SHP77 (cell line): Measurements from ENCODE around the gene APBA2.
A peak's percentile ranks its signal among the peaks of the same experiment; 100 is the strongest.

ENCODE experiments used
- DNase-seq, 2 experiments: peaks; one replicate each; lab custom pipeline; 2025; lab: John Stamatoyannopoulos, UW

The APBA2 gene

DNA sequence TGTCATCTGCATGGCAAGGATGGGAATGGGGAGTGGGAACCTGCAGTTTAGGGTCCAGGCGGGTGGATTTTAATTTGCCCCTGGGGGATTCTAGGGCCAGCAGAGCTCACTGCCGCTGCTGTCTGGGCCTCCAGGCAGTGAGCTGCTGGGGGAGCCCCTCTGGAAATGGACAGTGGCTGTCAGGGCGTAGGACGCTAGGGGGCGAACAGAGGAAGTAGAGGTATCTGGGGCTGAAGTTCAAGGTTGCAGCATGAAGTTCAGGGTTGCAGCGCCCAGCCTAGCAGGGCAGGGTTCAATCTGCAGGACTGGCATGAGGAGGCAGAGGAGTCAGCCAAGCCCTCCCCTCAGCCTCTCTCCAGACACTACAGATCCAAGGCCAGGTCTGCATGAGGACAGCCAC lies 49.5 kb downstream of the APBA2 start:
- DNase-seq: no peak

DNA sequence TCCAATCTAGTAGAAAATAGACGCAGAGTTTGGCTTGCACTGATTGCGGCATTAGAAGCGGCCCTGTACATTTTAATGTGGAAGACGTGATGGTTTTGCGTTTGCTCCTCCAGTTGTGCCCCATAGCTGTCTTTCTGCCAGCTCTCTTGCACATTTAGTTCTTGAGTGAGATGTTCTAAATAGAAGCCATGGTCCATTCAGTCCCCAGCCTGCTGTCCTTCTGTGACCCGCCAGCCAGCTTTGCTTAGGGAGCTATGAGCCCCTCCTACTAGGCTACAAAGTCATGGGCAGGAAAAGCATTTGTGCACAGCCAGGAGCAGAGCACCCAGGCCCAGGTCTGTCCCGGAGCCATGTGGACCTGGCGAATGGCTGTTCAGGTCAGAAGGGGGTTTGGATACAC lies 50.3 kb downstream of the APBA2 start:
- DNase-seq: no peak

DNA sequence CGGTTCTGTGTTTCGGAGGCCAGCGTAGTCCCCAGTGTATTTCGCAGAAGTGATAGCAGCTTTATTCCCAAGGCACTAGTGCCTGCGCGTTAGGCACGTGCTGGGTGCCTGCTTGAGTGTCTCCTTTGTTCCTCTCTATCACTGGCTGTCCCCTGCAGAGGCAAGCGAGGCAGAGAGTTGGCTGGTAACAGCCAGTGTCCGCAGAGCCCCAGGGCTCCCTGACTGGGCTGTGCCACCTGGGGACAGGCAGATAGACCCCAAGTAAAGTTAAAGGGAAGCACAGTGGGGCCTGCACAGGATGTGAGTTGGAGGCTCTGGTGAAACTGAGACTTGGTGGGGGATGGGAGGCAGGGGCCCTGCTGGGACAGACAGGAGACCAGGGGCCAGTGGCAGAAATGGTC lies 50.7 kb downstream of the APBA2 start:
- DNase-seq: no peak

DNA sequence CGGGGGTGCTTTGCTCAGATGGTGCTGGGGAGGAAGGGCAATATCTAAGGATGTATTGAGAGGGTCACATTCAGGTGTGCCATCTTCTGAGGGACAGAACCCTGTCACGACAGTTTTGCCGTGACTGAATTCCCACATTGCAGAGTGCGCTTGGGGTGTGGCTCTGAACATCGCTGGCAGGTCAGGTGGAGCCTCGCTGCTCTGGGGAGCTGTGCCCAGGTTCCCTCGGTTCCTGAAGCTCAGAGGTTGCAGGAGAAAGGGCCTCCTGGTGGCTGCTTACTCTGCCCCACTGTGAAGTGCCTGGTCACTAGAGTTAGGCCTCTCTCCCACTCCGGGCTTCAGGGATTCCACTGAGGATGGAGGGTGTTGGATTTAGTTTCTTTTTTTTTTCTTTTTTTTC lies 51.5 kb downstream of the APBA2 start:
- DNase-seq: no peak

DNA sequence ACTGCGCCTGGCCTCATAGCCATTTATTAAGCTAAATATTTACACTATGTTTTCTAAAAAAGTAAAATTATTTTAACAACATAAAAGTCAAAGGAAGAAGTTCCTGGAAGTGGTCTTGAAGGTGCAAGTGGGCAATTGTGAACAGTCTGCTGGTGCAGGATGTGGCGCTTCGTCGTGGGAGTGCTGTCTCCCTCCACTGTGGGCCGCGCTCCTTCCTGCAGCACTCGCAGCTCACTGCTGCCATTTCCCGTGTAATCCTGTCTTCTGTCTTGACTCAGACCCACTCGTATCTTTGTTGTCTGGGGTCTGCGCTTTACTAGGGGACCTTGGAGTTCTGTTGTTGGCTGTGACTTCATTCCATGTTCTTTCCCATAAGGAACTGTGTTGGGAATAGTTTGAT lies 56.3 kb downstream of the APBA2 start:
- DNase-seq: no peak

DNA sequence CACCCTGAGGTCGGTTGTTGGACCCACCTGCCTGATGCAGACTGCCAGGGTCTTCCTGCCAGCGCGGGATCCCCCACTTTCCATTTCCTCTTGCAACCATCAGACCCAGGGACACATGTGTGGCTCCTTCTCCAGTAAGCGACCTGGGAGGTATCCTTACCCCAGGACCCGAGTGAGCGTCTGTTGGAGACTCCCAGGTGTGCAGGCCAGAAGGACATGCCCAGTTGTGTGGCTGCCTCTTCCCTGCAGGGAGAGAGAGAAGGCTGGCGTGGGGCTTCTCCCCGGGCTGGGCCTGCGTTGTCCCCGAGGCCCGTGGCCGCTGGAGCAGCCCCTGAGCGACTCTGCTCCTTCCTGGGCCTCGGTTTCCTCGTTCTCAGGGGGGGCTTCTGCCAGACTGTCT lies 56.8 kb downstream of the APBA2 start:
- no peak for DNase-seq

DNA sequence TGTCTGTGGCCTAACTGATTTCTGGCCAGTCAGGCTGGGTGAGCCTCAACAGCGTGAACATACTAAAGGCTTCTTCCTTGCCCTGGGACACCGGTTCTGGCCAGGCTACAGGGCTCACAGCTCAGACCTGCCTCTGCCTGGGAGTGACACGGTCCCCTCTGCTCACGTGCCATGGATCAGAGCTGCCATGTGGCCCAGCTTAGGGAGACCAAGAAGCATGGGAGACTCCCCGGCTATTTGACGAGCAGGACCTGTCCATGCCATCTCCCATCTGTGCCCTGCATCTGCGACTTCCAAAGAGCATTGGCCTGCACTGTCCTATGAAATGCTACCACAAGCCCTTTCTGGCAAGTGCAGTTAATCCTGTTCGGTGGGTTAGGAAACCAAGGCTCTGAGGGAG lies 57.4 kb downstream of the APBA2 start:
- DNase-seq: no peak

DNA sequence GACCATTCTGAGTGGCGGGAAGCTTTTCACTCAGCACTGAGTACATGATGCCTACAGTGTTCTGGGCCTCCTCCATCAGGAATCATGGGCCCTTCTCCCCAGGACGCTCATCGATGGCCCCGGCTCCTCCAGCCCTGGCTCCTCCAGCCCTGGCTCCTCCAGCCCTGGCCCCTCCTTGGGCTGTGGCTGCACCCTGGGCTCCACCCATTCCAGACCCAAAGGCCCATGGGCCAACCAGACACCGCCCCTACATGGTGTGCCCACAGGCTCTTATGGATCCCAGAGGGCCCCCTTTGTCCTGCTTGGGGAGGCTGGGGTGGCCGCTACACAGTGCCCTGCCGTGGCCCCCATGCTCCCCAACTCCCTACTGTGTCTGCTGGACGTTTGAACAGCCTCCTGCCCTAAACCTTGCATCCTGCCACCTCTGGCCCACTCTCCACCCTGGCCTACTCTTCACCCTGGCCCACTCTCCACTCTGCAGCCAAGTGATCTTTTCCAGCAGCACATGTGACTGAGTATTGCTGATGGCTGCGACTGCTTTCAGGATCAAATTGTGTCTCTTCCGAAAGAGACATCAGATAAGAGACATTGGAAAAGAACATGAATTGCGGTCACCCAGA lies 57.9 kb downstream of the APBA2 start:
- DNase-seq: no peak

DNA sequence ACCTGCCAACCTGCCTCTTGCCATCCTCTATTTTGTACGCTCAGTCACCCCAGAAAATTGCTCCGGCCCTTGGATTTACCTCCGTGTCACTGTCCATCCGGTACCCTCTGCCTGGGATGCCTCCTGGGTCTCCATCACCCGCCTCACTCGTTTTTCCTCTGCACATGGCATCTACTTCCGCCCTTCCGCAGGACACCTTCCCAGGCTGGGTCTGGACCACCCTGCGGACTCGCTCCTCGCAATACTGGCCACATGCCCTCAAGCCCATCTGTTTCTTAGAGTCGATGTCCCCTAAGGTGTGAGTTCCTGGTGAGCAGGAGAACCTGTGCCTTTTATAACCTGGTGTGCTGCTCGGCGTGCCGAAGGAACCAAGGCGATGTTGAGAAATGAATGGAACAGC lies 58.5 kb downstream of the APBA2 start:
- DNase-seq: no peak

DNA sequence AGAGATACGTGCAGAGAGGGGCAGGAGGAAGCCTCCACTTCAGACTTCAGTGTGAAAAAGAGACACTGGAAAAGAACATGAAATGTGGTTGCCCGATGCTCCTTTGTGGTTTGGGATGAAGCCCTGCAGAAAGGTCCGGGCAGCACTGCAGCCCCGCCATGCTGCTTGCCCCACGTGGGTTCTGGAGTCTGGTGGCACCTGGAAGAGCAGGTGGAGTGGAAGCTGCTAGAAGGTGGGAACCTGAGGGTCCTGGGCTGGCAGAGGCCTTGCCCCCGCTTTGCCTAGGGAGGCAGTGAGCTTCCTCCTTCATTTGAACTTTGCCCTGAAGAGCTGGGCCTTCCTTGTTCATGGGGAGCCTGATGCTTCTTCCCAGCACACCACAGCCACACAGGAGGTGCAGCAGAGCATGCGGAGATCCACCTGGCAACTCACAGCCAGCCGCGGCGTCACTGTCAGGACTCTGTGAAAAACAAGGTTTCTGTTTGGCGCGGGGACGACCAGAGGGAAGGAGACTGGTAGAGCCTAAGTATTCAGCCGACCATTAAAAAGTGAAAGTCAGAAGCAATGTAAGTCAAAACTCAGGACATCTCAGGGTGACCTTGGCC lies 59.0 kb downstream of the APBA2 start:
- no peak for DNase-seq

DNA sequence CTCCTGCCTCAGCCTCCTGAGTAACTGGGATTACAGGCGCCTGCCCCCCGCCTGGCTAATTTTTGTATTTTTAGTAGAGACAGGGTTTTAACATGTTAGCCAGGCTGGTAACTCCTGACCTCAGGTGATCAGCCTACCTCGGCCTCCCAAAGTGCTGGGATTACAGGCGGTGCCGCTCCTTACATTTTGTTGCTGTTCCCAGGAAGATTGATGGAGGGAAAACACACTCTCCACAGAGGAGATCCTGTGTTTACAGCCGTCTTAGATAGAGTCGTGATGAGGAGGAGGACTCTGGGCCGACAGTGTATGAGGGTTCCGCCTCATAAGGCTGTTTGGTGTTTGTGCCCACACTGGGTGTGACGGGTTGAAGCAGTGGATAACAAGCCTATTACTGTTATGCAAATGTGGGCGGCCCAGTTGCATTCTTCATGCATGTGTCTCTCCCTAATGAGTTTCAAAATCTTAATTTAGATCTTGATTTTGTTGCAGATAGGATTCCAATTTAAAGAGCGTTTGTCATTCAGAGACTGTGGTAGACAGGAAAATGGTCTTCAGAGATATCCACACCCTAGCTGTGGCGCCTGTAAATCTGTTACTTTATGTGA lies 60.0 kb downstream of the APBA2 start:
- no peak for DNase-seq

DNA sequence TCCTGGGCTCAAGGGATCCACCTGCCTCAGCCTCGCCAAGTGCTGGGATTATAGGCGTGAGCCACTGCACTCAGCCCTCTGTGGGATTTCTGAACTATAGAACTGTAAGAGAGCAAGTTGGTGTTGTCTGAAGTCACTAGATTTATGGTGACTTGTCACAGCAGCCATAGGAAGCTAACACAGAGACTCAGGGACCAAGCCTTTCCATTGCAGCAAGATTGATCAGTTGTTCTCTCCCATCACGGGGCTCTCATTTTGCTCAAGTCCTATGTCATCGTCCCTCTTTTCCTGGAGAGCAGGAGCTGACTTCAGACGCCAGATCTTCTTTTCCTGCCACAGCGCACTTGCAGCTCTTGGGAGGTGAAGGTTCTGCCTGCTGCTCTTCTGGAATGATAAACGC lies 61.0 kb downstream of the APBA2 start:
- no peak for DNase-seq

DNA sequence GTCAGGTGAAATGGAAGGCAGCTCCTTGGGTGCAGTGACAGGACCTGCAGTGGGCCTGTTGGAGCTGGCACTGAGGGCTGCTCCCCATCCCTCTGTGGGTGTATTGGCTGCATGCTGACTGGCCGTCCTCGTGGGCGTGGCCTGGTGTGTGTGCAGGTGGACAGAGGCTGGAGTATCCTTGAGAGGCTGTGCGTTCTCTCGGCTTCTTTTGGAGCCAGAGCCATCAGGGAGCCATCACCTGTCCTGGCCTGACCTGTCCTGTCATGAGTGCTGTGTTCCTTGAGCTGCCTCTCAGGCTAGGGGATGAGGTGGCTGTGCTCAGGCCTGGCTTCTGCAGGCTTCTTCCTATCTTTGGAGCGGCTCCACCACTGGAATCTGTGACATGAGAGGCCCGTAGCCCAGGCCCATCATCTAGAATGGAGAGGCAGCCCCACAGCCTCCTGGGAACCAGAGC lies 61.5 kb downstream of the APBA2 start:
- DNase-seq: no peak

DNA sequence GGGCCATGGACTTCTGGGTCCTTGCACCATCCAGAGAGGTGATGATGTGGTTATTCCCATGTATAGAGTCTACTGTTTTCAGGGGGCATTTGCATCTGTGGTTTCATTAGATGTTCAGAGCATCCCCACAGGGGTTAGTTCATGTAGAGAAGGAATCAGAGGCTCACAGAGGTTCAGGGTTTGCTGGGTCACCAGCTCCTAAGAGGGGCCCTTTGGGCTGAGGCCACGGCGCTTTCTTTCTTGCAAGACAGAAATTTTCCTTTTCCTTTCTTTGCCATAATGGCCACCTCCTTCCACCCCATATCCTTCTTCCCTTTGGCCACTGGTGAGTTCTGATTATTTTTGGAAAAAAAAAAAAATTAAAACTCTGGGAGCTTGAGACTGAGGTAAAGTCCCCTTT lies 62.3 kb downstream of the APBA2 start:
- DNase-seq: no peak

DNA sequence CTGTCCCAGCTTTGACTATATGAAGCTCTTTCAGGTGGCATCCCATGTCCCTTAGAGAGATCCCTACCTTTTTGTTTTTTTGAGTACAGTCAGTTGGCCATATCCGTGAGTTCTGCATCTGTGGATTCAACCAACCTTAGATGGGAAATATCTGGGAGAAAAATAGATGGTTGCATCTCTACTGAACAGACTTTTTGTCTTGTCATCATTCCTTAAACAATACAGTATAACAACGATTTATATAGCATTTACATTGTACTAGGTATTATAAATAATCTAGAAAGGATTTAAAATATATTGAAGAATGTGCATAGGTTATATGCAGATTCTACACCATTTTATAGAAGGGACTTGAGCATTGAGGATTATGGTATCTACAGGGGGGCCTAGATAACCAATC lies 65.1 kb downstream of the APBA2 start:
- no peak for DNase-seq

DNA sequence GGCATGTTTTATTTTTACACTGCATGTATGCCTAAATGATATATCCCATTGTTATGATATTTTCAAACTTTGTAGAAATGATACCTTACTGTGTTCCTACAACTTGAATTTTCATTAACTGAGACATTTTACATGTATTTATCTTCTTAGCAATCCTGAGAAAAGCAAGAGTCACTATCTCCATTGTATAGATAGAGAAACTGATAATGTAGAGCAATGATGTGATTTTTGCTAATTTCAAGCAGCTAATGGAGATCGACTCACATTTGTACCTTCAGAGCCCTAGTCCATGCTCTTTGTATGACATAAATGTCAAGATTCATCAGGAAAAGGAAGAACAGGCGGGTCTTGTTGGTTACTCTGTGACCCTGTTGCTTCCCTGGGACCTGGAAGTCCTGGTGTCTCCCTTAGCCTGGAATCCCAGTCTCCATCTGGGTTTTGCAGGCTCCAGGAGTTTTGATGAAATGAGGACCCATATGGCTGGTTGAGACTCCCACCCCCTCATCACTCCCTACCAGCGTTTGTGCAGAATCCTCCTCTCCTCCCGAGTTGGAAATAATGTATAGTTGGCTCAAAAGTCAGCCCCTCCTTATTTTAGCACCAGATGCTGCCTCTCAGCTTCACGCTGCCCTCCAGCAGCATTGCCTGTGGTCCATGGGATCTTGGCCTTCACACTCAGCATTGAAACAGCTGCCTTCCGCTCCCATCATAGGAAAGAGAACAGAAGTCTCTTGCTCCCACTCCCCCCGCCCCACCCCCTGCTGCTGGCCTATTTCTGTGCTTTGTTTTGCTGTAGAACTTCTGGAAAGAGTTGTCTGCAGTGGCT lies 67.1 kb downstream of the APBA2 start:
- no peak for DNase-seq

DNA sequence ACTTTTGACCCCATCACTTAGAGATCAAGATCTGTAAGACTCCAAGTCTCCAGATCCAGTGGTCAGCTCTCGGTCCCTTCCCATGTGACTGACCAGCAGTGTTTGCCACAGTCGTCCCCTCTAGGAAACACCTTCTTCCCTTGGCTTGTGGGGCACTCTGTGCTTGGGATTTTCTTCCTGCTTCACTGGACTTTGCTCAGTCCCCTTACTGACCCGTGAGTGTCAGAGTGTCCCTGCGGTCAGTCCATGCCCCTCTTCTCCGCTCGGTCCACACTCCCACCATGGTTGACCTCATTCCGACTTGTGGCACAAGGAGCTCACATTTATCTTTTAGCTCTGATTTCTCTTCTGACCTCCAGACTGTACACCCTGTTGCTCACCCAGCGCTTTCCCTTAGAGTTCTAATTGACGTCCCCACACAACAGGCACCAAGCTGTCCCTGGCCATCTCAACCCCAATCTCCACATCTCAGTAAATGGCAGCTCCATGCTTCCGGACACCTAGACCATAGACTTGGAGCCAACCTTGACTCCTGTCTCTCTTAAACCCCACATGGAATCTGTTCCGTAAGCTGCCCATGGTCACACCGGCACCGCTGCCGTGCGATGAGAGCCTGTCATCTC lies 67.9 kb downstream of the APBA2 start:
- no peak for DNase-seq

DNA sequence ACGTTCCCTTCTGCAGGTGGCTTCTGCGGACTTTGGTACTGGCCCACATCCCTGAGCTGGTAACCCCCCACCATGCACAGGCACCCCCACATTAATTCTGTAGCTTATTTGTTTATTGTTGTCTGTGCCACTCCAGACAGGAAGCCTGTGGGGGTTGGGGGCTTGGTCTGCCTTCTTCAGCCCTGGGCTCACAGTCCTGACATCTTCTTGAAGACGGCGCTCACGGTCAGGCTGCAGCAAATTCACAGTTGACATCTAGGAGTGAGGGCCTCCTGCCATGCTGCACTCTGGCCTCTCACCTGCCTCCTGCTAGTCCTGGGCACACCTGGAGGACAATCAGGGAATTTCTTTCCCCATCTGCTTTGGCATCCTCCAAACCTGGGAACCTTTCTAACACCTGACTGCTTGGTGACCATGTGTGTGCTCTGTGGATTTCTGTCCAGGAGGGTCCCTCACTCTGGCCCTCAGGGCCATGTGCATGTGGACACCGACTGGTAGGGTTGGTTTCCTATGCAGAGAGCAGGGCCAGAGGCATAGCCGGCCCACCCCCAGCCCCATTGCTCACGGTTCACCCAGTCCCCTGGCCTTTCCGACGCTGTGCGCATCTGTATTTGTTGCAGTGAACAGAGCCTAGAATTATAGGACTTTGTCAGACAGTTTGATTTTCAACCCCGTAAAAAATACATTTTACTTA lies 68.8 kb downstream of the APBA2 start:
- no peak for DNase-seq

DNA sequence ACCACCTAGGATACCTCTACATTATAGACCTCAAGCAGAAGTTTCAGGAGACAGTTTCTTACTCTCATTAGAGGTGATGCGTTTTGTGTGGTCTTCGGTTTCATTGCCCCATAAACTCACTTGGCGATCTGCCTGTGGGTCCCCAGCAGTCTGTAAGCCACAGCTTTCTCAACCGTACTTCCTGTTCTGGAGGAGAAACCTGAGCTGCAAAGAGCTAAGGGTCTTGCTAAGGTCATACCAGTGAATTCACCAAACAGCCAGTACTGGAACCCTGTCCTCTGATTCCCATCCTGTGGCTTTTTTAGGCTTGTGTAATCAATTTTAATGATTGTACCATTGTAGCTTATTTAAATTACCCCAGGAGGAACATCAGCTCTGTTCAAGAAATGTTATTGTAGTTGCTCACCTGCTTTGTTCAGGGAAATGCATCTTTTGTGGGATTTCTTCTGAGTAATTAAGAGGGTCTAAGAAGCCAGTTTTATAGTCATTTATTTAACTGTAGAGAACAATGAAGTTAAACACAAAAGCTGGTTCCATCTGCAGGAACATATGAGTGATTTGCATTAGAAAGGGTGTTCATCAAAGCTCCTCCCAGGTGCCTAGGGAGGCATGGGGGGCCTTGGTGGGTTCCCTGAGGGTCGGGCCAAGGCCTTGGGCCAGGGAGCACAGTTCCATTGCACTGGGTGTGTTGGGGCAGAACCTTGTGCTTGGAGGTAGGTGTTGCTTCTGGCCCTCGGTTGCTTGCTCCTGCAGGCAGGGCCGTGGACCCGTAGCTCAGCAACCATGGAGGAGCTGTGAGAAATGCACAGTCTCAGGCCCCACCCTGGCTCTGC lies 69.6 kb downstream of the APBA2 start:
- peak in 1 of 2 experiments; percentile 12 for DNase-seq

DNA sequence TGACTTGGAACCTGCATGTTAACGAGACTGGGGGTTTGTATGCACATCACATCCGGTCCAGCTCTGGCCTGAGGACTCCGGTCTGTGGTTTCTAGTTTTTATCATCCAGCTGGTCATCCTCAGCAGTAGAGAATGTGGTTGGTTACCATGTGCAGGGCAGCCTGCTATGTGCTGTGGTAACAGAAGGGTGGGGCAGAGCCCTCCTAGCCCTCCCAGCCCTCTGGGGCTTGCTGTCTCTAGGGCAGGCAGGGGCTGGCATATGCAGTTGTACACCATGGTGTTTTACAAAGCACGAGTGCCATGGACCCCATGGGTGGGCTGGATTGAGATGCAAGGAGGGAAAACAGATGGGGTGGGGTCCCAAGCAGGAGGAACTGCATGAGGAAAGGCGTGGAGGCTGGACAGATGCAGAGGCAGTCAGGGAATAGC lies 70.2 kb downstream of the APBA2 start:
- no peak for DNase-seq

DNA sequence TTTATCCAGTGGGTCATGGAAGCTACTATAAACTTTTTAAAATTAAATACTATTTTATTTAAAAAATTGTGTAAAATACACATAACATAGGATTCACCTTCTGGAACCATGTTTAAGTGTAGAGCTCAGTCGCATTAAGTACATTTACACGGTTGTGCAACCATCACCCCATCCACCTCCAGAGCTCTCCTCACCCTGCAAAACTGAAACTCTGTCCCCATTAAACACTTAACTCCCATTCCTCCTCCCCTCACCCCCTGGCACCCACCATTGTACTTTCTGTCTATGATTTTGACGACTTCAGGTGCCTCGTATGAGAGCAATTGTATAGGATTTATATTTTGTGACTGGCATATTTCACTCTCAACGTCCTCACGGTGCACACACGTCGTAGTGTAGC lies 70.7 kb downstream of the APBA2 start:
- no peak for DNase-seq
